ENCODE data around the gene CCDC201.
A peak's percentile ranks its signal among the peaks of the same experiment; 100 is the strongest.

CCDC201 gene

GRCh38 chr7:45874408-45875131 lies 1.7 kb upstream of the CCDC201 start:
- DNase-seq (ENCODE audit: low read depth), result peak; percentile 90
- no peak for TF ChIP-seq CTCF (IDR thresholded peaks at IDR 0.05; ENCODE audit: low read length, missing control alignments)
- H3K4me3 ChIP-seq (replicated peaks; ENCODE audit: low read depth, low read length), result no peak overlapping the region

- DNase-seq (ENCODE audit: low read depth), result no peak
- H3K4me3 ChIP-seq (replicated peaks; ENCODE audit: low read depth, low read length), result no peak overlapping the region
- TF ChIP-seq CTCF (IDR thresholded peaks at IDR 0.05; ENCODE audit: low read length, missing control alignments), result no peak
Observed at GRCh38 chr7:45873355-45873754, 473 bp upstream of the CCDC201 start.

- no peak overlapping the region for H3K4me3 ChIP-seq (replicated peaks; ENCODE audit: low read depth, low read length)
- peak; percentile 74 for TF ChIP-seq CTCF (IDR thresholded peaks at IDR 0.05; ENCODE audit: low read length, missing control alignments)
- DNase-seq (ENCODE audit: low read depth), result no peak
Observed at GRCh38 chr7:45872116-45873034, 507 bp downstream of the CCDC201 start.

- DNase-seq (ENCODE audit: low read depth), result peak; percentile 29
- no peak for TF ChIP-seq CTCF (IDR thresholded peaks at IDR 0.05; ENCODE audit: low read length, missing control alignments)
- H3K4me3 ChIP-seq (replicated peaks; ENCODE audit: low read depth, low read length), result no peak overlapping the region
Observed at GRCh38 chr7:45869426-45869825, 3.5 kb downstream of the CCDC201 start.

- H3K4me3 ChIP-seq (replicated peaks; ENCODE audit: low read depth, low read length), result no peak overlapping the region
- TF ChIP-seq CTCF (IDR thresholded peaks at IDR 0.05; ENCODE audit: low read length, missing control alignments), result no peak
- no peak for DNase-seq (ENCODE audit: low read depth)
Observed at GRCh38 chr7:45867471-45867870, 5.4 kb downstream of the CCDC201 start.

- no peak overlapping the region for H3K4me3 ChIP-seq (replicated peaks; ENCODE audit: low read depth, low read length)
- no peak for TF ChIP-seq CTCF (IDR thresholded peaks at IDR 0.05; ENCODE audit: low read length, missing control alignments)
- DNase-seq (ENCODE audit: low read depth), result no peak
Observed at GRCh38 chr7:45865594-45866410, 7.1 kb downstream of the CCDC201 start.

Data from fibroblast of pulmonary artery (primary cell).